Hematopoietic multipotent progenitor cell treated with erythropoietin and hydrocortisone succinate and interleukin-3 and kit ligand, for 17 days (in vitro differentiated cells): Measurements from ENCODE around the gene TMEM156.
"Not testable (repeated sequence)": the region's sequence is repeated elsewhere in the genome, so short reads cannot be mapped to it uniquely, and the experiment has no call there.

Experiments
- DNase-seq: peaks from one replicate; pipeline ENCODE4 v3.0.0-alpha.2; 2015; ENCODE audit warnings: low spot score

TMEM156 gene

DNA sequence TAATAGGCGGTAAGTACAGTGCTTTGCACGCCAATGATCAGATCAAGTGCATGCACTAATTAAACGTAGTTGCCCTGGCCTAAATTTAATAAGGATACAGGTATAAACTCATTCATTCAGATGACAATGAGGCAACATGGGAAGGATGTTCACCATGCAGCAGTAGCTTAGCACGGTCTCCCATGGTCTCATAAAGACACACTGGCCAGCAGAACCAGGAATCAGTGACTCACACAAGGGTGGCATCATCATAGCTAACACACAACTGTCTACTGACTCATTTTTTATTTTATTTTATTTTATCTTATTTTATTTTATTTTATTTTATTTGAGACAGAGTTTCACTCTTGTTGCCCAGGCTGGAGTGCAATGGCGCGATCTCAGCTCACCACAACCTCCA lies 42.7 kb downstream of the TMEM156 start:
- DNase-seq = no peak

DNA sequence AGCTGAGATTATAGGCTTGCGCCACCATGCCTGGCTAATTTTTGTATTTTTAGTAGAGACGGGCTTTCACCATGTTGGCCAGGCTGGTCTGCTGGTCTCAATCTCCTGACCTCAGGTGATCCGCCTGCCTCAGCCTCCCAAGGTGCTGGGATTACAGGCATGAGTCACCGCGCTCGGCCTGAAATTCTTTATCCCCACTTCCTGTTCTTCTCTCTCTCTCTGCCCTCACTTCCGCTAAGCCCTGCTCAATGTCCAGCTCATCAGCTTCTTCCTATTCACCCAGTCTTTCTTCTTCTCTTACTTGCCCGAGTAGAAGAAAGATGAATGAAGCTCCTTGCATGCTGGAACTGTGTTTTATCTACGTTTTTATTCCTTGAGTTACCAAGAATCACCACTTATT lies 43.9 kb downstream of the TMEM156 start:
- not testable (repeated sequence) for DNase-seq

DNA sequence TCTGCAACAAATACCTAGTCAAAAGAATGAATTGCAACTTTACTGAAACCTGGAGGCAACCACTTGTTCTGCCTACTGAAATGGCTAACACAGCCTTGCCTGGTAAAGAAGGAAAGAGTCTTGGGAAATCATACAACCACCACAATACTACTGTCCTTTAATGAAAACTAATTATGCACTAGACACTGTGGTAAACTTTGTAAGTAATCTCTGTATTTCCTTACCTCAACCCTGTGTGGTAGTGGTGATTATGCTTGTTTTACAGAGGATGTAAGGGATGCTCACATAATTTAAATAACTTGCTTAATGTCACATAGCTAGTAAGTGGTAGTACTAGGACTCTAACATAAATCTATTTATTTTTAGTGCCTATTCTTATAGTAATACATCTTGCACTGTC lies 44.7 kb downstream of the TMEM156 start:
- DNase-seq = no peak

DNA sequence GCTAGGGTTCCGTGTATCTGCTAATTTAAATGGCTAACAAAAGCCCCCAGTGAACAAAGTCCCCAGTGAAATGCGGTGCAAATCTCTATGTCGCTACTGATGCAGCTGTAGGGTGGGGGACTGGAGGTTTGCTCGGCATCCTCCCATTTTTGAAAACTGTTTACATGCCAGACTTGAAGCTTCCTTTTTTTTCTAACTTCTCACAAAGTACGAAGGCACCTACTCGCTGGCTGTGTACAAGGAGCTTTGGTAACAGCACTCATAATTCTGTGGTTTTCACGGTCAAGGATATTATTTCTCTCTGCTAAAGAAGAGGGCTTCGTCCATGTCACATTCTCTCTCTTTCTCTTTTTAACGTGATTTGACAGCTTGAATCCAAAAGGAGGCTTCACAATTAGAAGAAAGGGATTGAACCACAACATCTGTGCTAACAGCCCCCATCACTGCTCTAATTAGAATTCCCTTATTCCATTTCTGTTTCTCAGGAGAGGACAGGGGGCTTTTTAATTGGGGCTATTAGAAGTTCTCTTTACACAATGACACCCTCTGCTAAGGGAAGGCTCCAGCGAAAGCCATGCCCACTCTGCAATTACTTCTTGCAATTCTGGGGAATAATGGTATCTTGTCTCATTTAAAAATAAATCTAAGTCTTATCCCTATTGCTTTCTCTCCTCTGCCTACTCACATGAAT lies 46.7 kb downstream of the TMEM156 start:
- DNase-seq = no peak

DNA sequence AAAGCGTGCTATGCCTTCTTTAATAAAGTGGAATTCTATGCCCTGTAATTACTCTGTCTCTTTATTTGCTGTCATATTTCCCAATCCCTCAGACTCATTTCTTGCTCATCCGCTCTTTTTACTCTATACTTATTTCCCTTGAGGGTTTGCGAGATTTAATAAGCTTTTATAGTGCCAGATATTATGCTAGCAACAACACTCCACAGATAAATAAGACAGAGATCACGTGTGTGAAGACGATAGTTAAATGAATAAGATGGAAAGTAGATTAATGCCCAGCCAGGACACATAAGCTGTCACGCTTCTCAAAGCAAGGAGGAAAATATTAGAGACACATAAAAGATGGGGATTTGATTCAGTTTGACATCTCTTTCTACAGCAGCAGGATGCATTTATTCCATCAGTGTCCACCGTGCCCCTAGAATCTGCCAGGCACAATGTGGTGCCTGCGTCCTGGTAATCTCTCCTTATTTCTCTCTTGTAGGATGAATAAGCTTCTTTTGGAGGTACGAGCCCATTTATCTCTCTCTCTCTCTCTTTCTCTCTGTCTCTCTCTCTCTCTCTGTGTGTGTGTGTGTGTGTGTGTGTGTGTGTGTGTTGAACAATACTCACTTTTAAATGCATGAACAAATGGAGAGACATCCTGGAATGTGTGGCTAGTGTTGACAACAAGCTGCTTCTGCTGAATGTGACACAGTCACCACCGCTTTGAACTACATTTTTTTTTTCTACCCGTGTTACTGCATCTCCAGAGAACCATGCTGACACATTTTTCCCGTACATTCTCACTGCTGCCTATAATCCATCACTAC lies 48.2 kb downstream of the TMEM156 start:
- DNase-seq = no peak

DNA sequence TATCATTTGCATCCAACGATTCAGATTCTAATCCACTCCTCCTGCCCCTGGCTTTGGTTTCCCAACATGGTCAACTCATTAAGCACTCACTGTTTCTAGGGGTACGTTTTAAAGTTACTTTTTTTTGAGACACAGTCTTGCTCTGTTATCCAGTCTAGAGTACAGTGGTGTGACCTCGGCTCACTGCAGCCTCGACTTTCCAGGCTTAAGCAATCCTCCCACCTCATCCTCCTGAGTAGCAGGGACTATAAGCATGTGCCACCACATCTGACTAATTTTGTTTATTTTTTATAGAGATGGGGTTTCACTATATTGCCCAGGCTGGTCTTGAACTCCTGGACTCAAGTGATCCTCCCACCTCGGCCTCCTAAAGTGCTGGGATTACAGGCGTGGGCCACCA lies 48.9 kb downstream of the TMEM156 start:
- DNase-seq = no peak

DNA sequence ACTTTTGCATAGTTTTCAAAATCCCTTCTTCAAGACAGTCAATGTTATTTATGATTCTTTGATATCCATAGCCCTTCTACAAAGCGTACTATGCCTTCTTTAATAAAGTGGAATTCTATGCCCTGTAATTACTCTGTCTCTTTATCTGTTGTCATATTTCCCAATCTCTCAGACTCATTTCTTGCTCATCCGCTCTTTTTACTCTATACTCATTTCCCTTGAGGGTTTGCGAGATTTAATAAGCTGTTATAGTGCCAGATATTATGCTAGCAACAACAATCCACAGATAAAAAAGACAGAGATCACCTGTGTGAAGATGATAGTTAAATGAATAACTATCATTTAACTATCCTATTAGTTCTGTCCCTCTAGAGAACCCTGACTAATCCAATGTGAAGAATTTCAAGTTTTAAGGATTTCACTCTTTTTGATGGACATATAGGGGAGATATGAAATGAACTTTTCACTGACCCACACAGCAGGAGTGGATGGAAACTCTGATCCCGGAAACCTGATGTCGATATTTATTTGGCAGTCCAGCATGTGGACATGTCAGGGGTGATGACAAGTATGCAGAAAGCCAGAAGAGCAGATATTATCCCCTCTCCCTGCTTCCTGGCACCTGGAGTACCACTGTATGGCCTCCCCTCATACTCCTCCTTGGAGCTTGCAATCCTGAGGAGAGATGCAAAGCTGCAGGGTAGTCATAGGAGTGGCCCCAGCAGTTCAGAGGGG lies 49.7 kb downstream of the TMEM156 start:
- no peak for DNase-seq

DNA sequence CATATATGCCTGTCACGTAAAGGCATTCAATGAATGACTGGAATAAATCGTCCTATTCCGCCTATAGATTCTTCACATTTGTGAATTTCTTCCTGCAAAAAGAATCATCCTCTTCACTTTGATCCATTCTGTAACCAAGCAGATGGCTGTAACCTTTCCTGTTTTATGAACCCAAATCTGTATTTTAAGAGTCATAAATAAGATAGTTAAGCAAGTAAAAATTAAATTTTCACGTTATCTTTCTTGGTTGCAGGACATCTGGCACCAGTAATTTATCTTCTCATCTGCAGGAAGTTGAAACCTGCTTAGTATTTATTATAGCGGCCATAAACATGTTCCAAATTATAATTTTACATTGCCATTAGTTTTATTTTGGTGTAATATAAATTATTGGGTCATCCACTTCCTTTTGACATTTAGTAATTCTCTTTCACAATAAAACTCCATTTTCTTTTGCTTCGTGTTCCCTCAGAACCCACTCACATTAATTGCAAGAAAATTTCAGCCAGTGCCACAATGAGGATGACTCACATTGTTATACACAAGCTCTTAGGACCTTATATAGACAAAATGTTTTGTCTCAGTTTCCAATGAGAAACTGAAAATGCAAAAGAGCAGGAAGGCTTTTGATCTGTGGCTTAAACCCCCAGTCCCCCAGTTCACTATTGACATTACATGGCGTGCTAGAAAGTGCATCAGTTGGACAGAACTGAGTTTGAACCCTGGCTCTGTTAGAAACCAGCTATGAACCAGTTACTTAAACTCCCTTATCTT lies 51.1 kb downstream of the TMEM156 start:
- no peak for DNase-seq

DNA sequence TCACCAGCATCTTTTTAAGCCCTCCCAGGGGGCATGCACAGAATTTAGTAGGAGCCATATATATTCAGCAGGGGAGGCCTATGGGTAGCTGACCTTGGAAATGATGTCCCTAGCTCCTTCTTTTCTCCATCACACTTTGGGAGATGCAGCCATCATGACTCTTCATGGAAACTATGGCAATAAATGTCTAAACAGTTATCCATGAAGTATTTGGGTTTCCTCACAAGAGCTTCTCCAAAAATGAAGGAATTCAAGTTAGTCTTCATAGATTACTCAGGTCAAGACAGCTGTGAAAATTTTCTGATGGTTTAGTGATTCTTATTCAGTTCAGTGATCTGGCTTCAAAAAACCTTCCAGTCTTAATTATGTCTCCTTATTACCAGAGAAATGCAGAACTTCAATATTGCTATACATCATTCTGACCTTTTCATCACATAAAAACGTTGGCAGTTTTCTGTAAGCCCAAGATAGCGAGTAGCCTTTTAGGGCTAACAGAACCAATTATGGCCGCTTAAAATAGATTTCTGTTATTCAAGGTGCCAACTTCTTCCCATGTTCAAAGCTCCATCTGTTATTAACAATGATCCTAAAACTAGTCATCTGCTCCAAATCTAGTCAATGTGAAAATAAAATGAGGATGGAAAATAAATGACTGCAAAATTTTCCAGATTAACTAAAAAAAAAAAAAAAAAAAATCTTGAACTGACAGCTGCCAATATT lies 52.5 kb downstream of the TMEM156 start:
- DNase-seq = no peak

DNA sequence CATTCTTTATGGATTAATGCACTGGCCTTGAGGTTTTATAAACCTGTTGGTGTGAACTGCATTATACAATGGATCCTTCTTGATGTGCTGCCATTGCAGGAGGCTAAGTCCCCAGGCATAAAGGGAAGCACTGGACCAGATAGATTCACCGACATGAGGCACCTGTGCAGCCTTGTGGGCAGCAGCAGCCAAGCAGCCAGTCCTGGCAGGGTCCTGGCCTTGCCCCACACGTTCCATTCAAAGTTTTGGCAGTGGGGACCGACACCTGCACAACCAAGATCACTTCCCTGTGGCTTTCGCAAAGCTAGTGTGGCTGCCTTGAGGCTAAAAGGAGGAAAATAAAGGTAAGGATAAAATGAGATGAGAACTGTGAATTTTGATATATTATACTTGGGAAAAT lies 53.1 kb downstream of the TMEM156 start:
- DNase-seq = no peak

DNA sequence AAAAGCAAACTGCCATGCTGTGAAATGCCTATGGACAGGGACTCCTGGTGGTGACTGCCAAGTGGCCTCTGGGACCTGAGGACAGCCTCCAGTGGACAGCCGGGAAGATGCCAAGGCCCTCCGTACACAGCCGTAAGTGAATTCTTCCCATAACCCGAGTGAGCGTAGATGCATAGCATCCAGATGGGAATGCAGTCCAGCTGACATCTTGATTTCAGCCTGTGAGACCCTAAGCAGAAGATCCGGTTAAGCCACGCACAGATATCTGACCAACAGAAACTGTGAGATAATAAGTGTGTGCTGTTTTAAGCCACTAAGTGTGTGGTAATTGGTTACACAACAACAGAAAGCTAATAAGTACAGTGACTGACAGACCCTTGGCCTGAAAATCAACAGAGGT lies 55.9 kb downstream of the TMEM156 start:
- DNase-seq = no peak

DNA sequence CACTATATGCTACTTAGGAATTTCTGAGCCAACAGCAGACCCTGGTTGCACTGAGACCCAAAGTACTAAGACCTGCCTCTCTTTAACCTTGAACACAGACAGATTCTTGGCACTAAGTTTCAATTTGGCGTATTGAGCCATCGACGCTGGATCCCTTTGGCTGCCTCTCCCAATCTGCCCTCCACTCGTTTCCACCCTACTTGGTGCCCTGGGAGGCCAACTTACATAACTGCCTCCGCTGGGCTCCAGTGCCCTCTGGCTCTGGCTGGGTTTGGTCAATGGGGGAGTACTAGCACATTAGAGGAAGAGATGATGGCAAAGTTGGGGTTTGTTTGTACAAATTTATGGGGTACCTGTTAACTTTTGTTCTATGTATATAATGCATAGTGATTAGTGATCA lies 63.5 kb downstream of the TMEM156 start:
- DNase-seq = no peak

DNA sequence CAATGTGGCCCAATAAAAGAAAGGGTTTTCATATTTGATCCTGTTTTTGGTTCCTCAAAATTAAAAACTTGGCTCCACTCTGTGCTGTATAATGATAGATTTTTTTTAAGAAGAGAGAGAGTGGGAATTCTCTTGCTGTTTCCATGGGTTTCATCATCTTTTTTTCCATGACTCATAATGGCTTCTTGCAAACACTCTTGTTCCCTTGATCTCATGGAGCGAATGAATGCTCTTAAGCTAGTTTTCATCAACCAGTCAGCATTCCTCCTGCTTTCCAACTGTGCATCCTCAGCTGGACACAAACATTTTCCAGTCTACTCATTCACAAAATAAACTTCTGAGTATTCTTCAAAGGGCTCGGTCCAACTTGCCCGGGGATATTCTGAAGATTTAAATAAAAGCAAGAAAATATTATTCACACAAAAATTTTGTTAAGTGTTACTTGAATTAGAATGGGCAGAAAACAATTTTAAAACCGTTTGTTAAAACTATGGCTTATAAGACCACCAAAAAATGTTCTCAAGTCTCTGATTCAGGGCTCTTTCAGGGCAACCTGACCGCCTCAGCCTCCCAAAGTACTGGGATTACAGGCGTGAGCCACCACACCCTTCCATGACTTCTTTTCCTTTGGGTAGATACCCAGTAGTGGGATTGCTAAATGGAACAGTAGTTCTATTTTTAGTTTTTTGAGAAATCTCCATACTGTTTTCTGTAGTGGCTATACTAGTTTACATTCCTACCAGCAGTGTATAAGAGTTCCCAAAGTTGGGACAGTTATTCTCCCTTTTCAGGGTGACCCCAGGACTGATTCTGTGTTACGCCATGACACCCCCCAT lies 64.7 kb downstream of the TMEM156 start:
- DNase-seq = no peak

DNA sequence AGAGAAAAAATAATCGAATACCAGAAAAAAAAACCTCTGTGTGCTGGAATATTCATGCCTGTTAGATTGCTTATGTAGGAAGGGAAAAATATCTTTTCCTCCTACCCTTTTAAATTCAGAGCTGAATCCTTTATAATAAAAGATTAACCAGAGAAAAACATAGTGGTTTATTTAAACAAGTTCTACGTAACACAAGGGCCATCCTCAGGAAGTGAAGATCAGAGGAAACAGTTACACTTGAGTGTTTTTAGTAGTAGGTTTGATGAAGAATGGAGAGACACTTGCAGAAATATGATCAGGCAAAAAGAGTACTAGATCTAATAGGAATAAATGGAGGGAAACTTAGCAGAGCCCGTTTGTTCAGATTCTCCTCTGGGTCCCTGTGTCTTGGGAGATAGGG lies 66.3 kb downstream of the TMEM156 start:
- DNase-seq = no peak

DNA sequence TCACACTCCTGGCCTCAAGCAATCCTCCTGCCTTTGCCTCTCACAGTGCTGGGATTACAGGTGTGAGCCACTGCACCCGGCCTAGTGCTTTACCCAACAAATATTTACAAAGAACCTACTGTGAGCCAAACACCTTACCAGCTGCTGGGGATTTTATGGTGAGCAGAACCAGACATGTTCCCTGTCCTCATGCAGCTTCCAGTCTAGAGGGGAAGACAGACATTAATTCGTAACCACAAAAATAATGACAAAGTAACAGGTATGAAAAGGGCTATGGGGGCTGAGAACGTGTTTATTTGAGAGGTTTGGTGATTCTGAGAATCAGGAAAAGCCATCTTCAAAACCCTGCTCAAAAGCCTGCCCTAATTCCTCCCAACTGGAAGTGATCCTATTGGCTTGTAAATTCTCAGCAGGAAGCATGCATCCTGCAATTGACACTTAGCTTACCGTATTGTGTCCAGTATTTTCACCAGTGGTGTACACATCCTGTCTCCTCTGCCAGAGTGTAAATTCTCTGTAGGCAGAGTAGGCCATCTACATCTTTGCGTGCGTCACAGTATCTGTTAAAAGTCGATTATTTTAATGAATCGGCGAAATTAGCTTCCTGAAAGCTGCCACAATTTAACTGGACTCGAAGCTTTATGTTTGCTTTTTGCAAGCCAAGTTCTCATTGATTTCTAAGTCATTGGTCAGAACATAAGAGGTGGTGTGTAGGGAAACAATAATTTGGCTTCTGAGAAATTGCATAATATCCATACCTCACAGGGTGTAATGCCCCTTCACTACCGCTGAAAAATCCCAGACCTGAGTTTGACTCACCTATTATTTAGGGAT lies 67.0 kb downstream of the TMEM156 start:
- DNase-seq = no peak

DNA sequence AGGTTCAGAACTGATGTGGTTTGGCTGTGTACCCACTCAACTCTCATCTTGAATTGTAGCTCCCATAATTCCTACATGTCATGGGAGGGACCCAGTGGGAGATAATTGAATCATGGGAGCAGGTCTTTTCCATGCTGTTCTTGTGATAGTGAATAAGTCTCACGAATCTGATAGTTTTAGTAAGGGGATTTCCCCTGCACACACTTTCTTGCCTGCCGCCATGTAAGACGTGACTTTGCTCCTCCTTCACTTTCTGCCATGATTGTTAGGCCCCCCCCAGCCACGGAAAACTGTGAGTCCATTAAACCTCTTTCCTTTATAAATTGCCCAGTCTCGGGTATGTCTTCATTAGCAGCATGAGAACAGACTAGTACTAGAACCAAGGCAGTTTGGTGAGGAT lies 73.0 kb downstream of the TMEM156 start:
- DNase-seq = not testable (repeated sequence)

DNA sequence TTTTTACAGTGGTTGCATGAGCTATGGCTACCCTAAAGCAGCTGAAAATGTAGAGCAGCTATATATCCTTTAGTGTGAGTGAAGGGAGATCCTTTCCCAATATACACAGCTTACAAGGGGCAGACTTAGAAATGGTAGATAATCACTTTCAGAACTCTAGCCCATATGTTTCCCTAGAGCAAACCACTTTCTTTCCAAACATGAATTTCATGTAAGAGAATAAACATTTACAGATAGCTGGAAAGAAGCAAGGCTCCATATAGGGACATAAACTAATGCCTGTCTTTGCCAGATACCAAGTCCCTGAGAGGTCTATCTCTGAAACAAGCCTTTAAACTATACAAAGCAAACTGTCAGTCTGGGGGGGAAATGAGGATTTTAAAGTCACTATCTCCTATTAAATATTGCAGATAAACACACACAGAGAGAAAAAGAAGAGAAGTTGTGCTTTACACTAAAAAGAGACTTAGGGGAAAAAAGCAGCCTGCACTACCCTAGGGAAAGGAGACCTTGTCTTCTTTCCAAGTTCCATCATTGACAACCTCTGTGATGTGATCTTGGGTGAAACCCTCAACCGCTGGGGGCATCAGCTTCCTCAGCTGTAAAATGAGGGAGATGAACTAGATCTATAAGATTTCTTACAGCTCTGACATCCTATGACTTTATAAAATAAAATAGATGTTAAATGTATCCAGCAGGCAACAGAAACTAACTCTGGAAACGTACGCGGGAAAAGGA lies 73.6 kb downstream of the TMEM156 start:
- no peak for DNase-seq

DNA sequence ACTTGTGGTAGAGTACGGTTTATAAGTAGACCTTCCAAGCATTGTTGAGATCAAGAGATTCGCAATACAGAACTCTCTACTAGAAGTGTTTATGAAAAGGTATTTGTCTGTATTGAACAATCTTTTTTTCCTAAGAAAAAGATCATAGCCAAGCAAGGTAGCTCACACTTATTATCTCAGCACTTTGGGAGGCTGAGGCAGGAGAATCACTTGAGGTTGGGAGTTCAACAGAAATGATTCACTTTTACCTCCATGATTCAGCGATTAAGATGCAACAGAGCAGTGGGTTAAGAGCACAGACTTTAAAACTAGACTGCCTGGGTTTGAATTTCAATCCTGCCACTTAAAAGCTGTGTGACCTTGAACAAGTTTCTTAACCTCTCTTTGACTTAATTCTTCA lies 74.3 kb downstream of the TMEM156 start:
- DNase-seq = no peak

DNA sequence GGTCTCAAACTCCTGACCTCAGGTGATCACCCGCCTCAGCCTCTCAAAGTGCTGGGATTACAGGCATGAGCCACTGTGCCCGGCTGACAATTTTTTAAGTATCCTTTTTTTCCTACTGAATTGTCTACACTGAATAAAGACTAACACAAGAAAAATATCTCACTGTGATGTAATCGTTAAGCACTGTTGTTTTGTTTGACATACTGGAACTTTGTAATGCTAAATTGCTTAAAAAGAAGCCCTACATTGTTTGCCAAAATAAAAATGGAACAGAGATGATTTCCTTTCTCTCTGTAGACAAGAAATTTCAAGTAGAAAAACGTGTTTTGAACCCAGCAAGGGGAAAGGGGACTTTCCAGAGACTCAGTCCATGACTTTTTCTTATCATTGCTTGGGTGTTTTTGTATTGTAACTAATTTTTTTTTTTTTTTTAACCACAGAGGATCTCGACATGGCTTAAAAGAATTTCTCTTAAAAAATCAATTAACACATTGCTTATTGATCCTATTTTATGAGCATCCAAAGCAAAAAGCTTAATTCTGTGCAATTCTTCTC lies 74.9 kb downstream of the TMEM156 start:
- DNase-seq = no peak
